Measurements from ENCODE around the gene TBK1.

- TF ChIP-seq, protein P1, sequence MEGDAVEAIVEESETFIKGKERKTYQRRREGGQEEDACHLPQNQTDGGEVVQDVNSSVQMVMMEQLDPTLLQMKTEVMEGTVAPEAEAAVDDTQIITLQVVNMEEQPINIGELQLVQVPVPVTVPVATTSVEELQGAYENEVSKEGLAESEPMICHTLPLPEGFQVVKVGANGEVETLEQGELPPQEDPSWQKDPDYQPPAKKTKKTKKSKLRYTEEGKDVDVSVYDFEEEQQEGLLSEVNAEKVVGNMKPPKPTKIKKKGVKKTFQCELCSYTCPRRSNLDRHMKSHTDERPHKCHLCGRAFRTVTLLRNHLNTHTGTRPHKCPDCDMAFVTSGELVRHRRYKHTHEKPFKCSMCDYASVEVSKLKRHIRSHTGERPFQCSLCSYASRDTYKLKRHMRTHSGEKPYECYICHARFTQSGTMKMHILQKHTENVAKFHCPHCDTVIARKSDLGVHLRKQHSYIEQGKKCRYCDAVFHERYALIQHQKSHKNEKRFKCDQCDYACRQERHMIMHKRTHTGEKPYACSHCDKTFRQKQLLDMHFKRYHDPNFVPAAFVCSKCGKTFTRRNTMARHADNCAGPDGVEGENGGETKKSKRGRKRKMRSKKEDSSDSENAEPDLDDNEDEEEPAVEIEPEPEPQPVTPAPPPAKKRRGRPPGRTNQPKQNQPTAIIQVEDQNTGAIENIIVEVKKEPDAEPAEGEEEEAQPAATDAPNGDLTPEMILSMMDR (conservative IDR thresholded peaks at IDR 0.05; ENCODE audit: low read depth, low read length) = no peak
- no peak for TF ChIP-seq FOS (IDR thresholded peaks at IDR 0.05; ENCODE audit: low read depth, low read length)
- no peak for TF ChIP-seq CHD1 (IDR thresholded peaks at IDR 0.05; ENCODE audit: low read depth, low read length)
- no peak for TF ChIP-seq MXI1 (IDR thresholded peaks at IDR 0.05; ENCODE audit: borderline replicate concordance, low read depth, low read length)
- TF ChIP-seq RFX5 (IDR thresholded peaks at IDR 0.05; ENCODE audit: low read depth, low read length) = no peak
- no peak for TF ChIP-seq MAZ (IDR thresholded peaks at IDR 0.05; ENCODE audit: borderline replicate concordance, low read depth, low read length)
- TF ChIP-seq POLR2A (IDR thresholded peaks at IDR 0.05; ENCODE audit: low read depth, low read length) = no peak
These were observed 6.4 kb upstream of the TBK1 start for GRCh38 chr12:64445490-64445889.

Data from IMR-90 (cell line).